Endothelial cell of umbilical vein (primary cell): Measurements from ENCODE around the gene SRSF9. TPM values are rescaled to one million over a fixed set of nuclear protein-coding genes. Genes with fewer than 3 reads are reported as not detected.

Experiments
- BruUV-seq: library from RNA; stranded (reverse); fragments of 400-500 nt; replicated peaks from 2 replicates; lab custom pipeline; 2021; lab: Mats Ljungman, UMichigan
- CTCF ChIA-PET: fragments of 300-600, 350-600 bp; sonication (Branson Sonifier 250); formaldehyde crosslinking; loops from one replicate; lab custom pipeline; 2021; ENCODE audit warnings: antibody characterized with exemption, inconsistent platforms; lab: Charles Lee
- POLR2A ChIA-PET: fragments of 300-600, 350-600 bp; sonication (Branson Sonifier 250); formaldehyde crosslinking; loops from one replicate; lab custom pipeline; 2021; ENCODE audit warnings: antibody characterized with exemption, inconsistent platforms; lab: Charles Lee
- DNase-seq: peaks from one replicate; pipeline ENCODE4 v3.0.0-alpha.2; 2011; ENCODE audit warnings: low read depth, low spot score
- FAIRE-seq: peaks from 2 replicates; lab custom pipeline; 2011; peaks lifted over from hg19 to GRCh38; lab: Jason Lieb, UNC
- H2AFZ ChIP-seq: 2 replicates; pipeline ENCODE4 v1.6.0; 2012; ENCODE audit warnings: low read depth, low read length, control low read depth, inconsistent platforms
- H3K27ac ChIP-seq: 2 replicates; pipeline ENCODE4 v1.5.1; 2011; ENCODE audit warnings: low read depth, mild to moderate bottlenecking, control low read depth, low read length, moderate library complexity; ENCODE audit not compliant: insufficient read depth
- H3K27me3 ChIP-seq, 2 experiments: 2 replicates each; pipeline versions ENCODE4 v1.6.0 to v1.6.1; 2011; ENCODE audit warnings: low read length in 2 of 2, mixed read lengths in 1 of 2; ENCODE audit not compliant: control insufficient read depth in 2 of 2, insufficient read depth in 2 of 2
- H3K36me3 ChIP-seq, 2 experiments: 2 replicates in 1 of 2; 3 replicates in 1 of 2; pipeline ENCODE4 v1.5.1; 2011; ENCODE audit warnings: low read length in 2 of 2, mild to moderate bottlenecking in 1 of 2, moderate library complexity in 1 of 2; ENCODE audit not compliant: control insufficient read depth in 2 of 2, insufficient read depth in 2 of 2; ENCODE audit errors: extremely low read depth in 1 of 2
- H3K4me1 ChIP-seq: 3 replicates; pipeline ENCODE4 v1.5.1; 2011; ENCODE audit warnings: mild to moderate bottlenecking, low read length; ENCODE audit not compliant: control insufficient read depth, insufficient read depth; ENCODE audit errors: extremely low read depth
- H3K4me2 ChIP-seq: 2 replicates; pipeline ENCODE4 v1.6.1; 2011; ENCODE audit warnings: low read length, control low read depth, mixed read lengths; ENCODE audit not compliant: insufficient read depth
- H3K4me3 ChIP-seq, 3 experiments: fragments of 200-600 bp in 1 of 3; sonication (generic), shearing (Covaris generic) in 1 of 3; replicated peaks in 1 of 3; 2 replicates each; pipeline ENCODE4 v1.5.1; 2011 to 2016; ENCODE audit warnings: control low read depth in 3 of 3, low read length in 3 of 3, mild to moderate bottlenecking in 2 of 3, inconsistent platforms in 1 of 3, low read depth in 1 of 3, moderate library complexity in 1 of 3; ENCODE audit not compliant: insufficient read depth in 1 of 3
- H3K79me2 ChIP-seq: 2 replicates; pipeline ENCODE4 v1.6.0; 2012; ENCODE audit warnings: low read length, inconsistent platforms; ENCODE audit not compliant: control insufficient read depth, insufficient read depth
- H3K9ac ChIP-seq: replicated peaks from 2 replicates; pipeline ENCODE3; 2011; ENCODE audit warnings: low read length, control low read depth; ENCODE audit not compliant: insufficient read depth; ENCODE audit errors: extremely low read depth
- H3K9me1 ChIP-seq: replicated peaks from 3 replicates; pipeline ENCODE4 v1.6.0; 2011; ENCODE audit warnings: mild to moderate bottlenecking, low read length; ENCODE audit not compliant: control insufficient read depth, insufficient read depth; ENCODE audit errors: extremely low read depth
- H3K9me3 ChIP-seq: replicated peaks from 2 replicates; pipeline ENCODE4 v1.5.1; 2012; ENCODE audit warnings: low read length, inconsistent platforms; ENCODE audit not compliant: control insufficient read depth, insufficient read depth
- H4K20me1 ChIP-seq: replicated peaks from 2 replicates; pipeline ENCODE3; 2011; ENCODE audit warnings: mild to moderate bottlenecking, low read length; ENCODE audit not compliant: control insufficient read depth, insufficient read depth; ENCODE audit errors: extremely low read depth
- EZH2 ChIP-seq: IDR thresholded peaks from 2 replicates; pipeline ENCODE4 v1.6.1; 2012; ENCODE audit warnings: borderline replicate concordance, low read depth, mild to moderate bottlenecking, moderate library complexity, low read length, inconsistent platforms; ENCODE audit not compliant: severe bottlenecking
- FOS ChIP-seq: IDR thresholded peaks from 2 replicates; pipeline ENCODE4 v1.6.1; 2011; ENCODE audit warnings: mild to moderate bottlenecking, low read length, moderate library complexity, borderline replicate concordance; ENCODE audit not compliant: insufficient read depth
- GATA2 ChIP-seq: IDR thresholded peaks from 2 replicates; pipeline ENCODE4 v1.7.0; 2011; ENCODE audit warnings: low read depth, mild to moderate bottlenecking, moderate library complexity, mixed read lengths, low read length; ENCODE audit not compliant: insufficient read length, insufficient read depth
- JUN ChIP-seq: IDR thresholded peaks from 2 replicates; pipeline ENCODE4 v1.6.1; 2011; ENCODE audit warnings: borderline replicate concordance, low read depth; ENCODE audit not compliant: insufficient read length, insufficient read depth
- MYC ChIP-seq: IDR thresholded peaks from one replicate; pipeline ENCODE4 v1.6.1; 2011; ENCODE audit warnings: mild to moderate bottlenecking, low read depth, low read length
- POLR2A ChIP-seq: IDR thresholded peaks from 2 replicates; pipeline ENCODE4 v1.6.1; 2012; ENCODE audit warnings: low read depth, mild to moderate bottlenecking, control low read depth, low read length
- POLR2AphosphoS5 ChIP-seq: IDR thresholded peaks from 2 replicates; pipeline ENCODE4 v1.6.1; 2012; ENCODE audit warnings: low read depth, mild to moderate bottlenecking, control low read depth, low read length, moderate library complexity; ENCODE audit not compliant: insufficient read depth
- dilution Hi-C: fragments of 300-500 bp; cut with MboI; formaldehyde crosslinking; loops from one replicate; pipeline ENCODE4 v1.15.0; 2019; ENCODE audit warnings: low sequenced_read_pairs; ENCODE audit not compliant: extremely low pct_ligation_motif_present
- intact Hi-C: fragments of 100-400 bp; cut with micrococcal nuclease; formaldehyde crosslinking; loops from one replicate; pipeline ENCODE4 v1.10.0; 2022
- polyA plus RNA-seq, 4 experiments: library from polyadenylated mRNA; depleted of rRNA in 3 of 4; stranded (reverse) in 3 of 4; unstranded in 1 of 4; fragments of >200 nt; gene quantifications; 2 replicates each; pipeline versions ENCODE4 v1.2.1 to v1.2.3, GENCODE V29; 2011 to 2012; ENCODE audit warnings: missing spikeins in 1 of 4
- total RNA-seq: library from RNA; stranded (reverse); gene quantifications from 2 replicates; pipeline ENCODE4 v1.2.3, GENCODE V29; 2021
- TF ChIP-seq, protein P1 (sequence below): IDR thresholded peaks from 2 replicates; pipeline ENCODE4 v1.6.1; 2011; ENCODE audit not compliant: insufficient read depth, insufficient read length
- TF ChIP-seq, protein P2 (sequence below), 2 donors: IDR thresholded peaks; 1 replicate in 1 of 2; 2 replicates in 1 of 2; pipeline ENCODE4 v1.5.1; 2011; ENCODE audit warnings: low read length in 2 of 2, mild to moderate bottlenecking in 2 of 2, moderate library complexity in 2 of 2, control low read depth in 1 of 2, inconsistent platforms in 1 of 2, low read depth in 1 of 2; ENCODE audit not compliant: insufficient read depth in 1 of 2; ENCODE audit errors: extremely low read depth in 1 of 2

The SRSF9 gene
- total and polyA plus RNA-seq, 2 donors (not counting 3 experiments of a cell fraction or from before 2014, with no cell fraction given): 153 to 226 TPM

GRCh38 chr12:120429368-120429767 lies 40.2 kb downstream of the SRSF9 start:
- H3K4me2 ChIP-seq: no peak overlapping the region
- TF ChIP-seq MYC (no peak), EZH2 (no peak), GATA2 (no peak), JUN (no peak), FOS (no peak), POLR2AphosphoS5 (no peak), POLR2A (no peak)
- TF ChIP-seq, protein P1, sequence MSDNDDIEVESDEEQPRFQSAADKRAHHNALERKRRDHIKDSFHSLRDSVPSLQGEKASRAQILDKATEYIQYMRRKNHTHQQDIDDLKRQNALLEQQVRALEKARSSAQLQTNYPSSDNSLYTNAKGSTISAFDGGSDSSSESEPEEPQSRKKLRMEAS: no peak
- TF ChIP-seq, protein P2, sequence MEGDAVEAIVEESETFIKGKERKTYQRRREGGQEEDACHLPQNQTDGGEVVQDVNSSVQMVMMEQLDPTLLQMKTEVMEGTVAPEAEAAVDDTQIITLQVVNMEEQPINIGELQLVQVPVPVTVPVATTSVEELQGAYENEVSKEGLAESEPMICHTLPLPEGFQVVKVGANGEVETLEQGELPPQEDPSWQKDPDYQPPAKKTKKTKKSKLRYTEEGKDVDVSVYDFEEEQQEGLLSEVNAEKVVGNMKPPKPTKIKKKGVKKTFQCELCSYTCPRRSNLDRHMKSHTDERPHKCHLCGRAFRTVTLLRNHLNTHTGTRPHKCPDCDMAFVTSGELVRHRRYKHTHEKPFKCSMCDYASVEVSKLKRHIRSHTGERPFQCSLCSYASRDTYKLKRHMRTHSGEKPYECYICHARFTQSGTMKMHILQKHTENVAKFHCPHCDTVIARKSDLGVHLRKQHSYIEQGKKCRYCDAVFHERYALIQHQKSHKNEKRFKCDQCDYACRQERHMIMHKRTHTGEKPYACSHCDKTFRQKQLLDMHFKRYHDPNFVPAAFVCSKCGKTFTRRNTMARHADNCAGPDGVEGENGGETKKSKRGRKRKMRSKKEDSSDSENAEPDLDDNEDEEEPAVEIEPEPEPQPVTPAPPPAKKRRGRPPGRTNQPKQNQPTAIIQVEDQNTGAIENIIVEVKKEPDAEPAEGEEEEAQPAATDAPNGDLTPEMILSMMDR (IDR thresholded peaks at IDR 0.05; ENCODE audit: extremely low read depth in 1 of 2, insufficient read depth in 1 of 2, low read depth in 1 of 2, low read length in 2 of 2): no peak
- FAIRE-seq (no peak), DNase-seq (no peak)
- H3K27me3 ChIP-seq: peaks cover 0 to 3% of the 10 kb centered on the region in 2 experiments
- POLR2A ChIA-PET: interaction anchor here (0.6 kb wide), 1 partner anchor 141 kb away, joined by 3 read pairs; no protein-coding TSS in a partner anchor
- CTCF ChIA-PET: interaction anchor here (0.9 to 2.3 kb wide), 15 partner anchors 9 to 220 kb away, joined by 3 to 18 read pairs (median 5); partner anchors contain the start of gene PLA2G1B
- no peaks in the 10 kb centered on the region for H3K36me3 ChIP-seq
- H3K9ac ChIP-seq: no peak overlapping the region
- H3K4me3 ChIP-seq: no peak overlapping the region
- H2AFZ ChIP-seq: no peak overlapping the region
- H3K4me1 ChIP-seq: no peaks in the 10 kb centered on the region
- no peaks in the 10 kb centered on the region for H3K9me1 ChIP-seq
- H3K9me3 ChIP-seq: no peaks in the 10 kb centered on the region
- no peak overlapping the region for H3K27ac ChIP-seq
- intact Hi-C loops: no loop called here
- BruUV-seq: no TSS peak
- no peaks in the 10 kb centered on the region for H4K20me1 ChIP-seq
- H3K79me2 ChIP-seq: no peaks in the 10 kb centered on the region
- dilution Hi-C loops: no loop called here
